ENCODE measurements around the gene SPTBN2. TPM values are rescaled to one million over a fixed set of nuclear protein-coding genes. Genes with fewer than 3 reads are reported as not detected.

The SPTBN2 gene
- total RNA-seq, 4 donors from 2014 or later, result under 0.01 to 31.0 (median 1.6) TPM

DNA sequence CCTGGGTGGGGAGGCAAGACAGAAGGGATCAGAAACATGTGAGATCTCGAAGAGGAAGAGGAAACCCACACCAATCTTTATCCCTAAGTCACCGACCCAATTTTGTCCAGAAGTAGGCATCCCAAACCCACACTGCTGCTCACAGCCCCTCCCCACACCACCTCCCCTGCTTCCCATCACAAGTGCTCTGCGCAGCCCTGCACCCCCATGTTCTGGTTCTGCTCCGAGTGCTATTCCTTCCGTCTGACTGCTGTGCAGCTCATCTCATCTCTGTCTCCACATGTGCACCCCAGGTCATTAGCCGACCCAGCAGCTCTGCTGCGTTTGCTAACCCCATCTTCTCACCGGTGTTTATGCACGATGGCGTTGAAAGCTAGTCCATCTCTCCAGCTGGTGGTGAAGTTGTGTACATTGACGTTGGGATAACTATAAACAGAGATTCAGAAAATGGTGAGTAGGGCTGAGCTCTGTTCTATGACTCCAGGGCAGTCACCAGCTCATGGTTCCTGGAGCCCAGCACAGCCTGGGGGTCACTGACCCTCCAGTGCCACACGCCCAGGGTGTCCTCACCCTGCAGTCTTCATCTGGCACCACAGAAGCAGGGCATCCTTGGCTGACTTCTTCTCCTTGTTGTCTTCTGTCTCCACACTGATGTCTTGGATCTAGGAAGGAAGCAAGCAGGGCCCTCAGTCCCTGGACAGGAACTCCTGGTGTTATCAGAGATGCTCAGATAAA lies 15.1 kb downstream of the SPTBN2 start:
- no peaks in the 10 kb centered on the region for H3K9me3 ChIP-seq
- intact Hi-C loops (cut with DNase I; ENCODE audit: low total_unique reads), result no loop called here
- H3K4me1 ChIP-seq, result no peaks in the 10 kb centered on the region
- DNase-seq, result no peak
- H3K27me3 ChIP-seq, result no peaks in the 10 kb centered on the region
- H3K4me3 ChIP-seq, result no peak overlapping the region
- TF ChIP-seq, protein P1, sequence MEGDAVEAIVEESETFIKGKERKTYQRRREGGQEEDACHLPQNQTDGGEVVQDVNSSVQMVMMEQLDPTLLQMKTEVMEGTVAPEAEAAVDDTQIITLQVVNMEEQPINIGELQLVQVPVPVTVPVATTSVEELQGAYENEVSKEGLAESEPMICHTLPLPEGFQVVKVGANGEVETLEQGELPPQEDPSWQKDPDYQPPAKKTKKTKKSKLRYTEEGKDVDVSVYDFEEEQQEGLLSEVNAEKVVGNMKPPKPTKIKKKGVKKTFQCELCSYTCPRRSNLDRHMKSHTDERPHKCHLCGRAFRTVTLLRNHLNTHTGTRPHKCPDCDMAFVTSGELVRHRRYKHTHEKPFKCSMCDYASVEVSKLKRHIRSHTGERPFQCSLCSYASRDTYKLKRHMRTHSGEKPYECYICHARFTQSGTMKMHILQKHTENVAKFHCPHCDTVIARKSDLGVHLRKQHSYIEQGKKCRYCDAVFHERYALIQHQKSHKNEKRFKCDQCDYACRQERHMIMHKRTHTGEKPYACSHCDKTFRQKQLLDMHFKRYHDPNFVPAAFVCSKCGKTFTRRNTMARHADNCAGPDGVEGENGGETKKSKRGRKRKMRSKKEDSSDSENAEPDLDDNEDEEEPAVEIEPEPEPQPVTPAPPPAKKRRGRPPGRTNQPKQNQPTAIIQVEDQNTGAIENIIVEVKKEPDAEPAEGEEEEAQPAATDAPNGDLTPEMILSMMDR (IDR thresholded peaks at IDR 0.05), result no peak
- TF ChIP-seq POLR2A (IDR thresholded peaks at IDR 0.05), result no peak
- no peaks in the 10 kb centered on the region for H3K36me3 ChIP-seq
- no peak overlapping the region for H3K27ac ChIP-seq

DNA sequence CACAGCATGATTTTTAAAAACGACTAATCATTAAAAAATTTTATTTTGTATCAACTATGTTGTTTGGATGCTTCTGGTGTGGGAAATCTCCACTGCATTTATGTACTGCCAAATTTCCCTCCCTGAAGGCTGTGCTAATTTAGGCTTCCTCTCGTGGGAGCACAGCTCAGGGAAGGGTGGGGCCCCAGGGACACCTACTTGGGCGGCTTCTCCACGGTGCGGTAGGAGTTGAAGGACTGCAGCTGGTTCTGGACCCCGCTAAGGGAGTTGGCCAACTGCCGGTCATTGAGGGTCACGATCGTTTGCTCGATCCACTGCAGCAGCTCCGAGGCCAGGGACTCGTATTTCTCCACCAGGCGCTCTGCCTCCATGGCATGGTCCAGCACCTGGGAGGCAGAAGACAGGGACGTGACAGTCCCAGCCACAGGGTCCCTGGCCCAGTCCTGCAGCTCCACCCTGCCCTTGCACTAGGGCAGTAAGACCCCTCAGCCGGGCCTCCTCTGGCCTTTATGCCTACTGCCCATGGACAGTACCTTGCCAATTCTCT lies 18.6 kb downstream of the SPTBN2 start:
- no peak for DNase-seq
- Histone ChIP-seq H3K4me1 (no peaks in the 10 kb centered on the region), H3K27ac (no peak overlapping the region), H3K4me3 (no peak overlapping the region), H3K9me3 (no peaks in the 10 kb centered on the region), H3K27me3 (no peaks in the 10 kb centered on the region), H3K36me3 (no peaks in the 10 kb centered on the region)
- no peak for TF ChIP-seq POLR2A (IDR thresholded peaks at IDR 0.05)
- TF ChIP-seq, protein P1 (IDR thresholded peaks at IDR 0.05), result no peak
- intact Hi-C loops (cut with DNase I; ENCODE audit: low total_unique reads), result no loop called here

DNA sequence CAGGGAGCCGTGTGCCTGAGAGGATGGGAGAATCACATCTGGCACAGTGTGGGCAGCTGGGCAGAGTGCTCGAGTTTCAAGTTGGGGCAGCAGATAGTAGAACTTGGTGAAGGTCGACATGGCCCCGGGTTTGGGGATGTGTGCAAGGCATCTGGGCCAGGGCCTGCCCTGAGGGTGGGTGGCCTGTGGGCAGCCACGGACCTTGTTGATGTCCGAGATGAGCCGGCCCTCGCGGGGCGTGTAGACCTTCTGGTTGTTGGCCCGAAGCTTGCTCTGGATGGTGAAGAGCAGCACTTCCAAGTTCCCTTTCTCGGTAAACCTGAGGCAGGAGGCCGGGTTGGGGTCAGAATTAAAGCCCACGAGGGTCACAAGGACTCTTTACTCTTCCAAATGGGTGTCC lies 20.3 kb downstream of the SPTBN2 start:
- Histone ChIP-seq H3K27ac (no peak overlapping the region), H3K4me3 (no peak overlapping the region), H3K27me3 (no peaks in the 10 kb centered on the region), H3K36me3 (no peaks in the 10 kb centered on the region), H3K4me1 (no peaks in the 10 kb centered on the region), H3K9me3 (no peaks in the 10 kb centered on the region)
- TF ChIP-seq, protein P1 (IDR thresholded peaks at IDR 0.05), result no peak
- TF ChIP-seq POLR2A (IDR thresholded peaks at IDR 0.05), result no peak
- DNase-seq, result no peak
- intact Hi-C loops (cut with DNase I; ENCODE audit: low total_unique reads), result no loop called here

DNA sequence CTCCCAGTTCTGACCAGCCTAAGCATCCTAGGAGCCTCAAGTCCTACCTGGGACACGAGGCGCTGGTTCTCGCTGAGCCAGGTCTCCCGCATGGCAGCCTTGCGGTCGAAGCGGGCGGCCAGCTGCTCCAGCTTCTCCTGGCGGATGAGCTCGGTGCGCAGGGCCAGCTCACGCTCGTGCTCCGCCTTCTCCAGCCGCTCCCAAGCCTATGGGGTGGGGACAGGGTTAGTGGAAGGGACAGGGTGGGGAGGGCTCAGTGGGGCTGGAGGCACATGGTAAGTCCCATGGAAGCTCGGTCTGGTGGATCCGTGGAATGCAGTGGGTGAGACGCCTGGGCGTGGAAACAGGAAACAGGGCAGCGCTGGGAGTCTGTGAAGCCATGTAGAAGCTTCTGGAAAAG lies 20.9 kb downstream of the SPTBN2 start:
- Histone ChIP-seq H3K9me3 (no peaks in the 10 kb centered on the region), H3K36me3 (no peaks in the 10 kb centered on the region), H3K27me3 (no peaks in the 10 kb centered on the region), H3K4me1 (no peaks in the 10 kb centered on the region), H3K4me3 (no peak overlapping the region), H3K27ac (no peak overlapping the region)
- no peak for DNase-seq
- no peak for TF ChIP-seq POLR2A (IDR thresholded peaks at IDR 0.05)
- intact Hi-C loops (cut with DNase I; ENCODE audit: low total_unique reads), result no loop called here

DNA sequence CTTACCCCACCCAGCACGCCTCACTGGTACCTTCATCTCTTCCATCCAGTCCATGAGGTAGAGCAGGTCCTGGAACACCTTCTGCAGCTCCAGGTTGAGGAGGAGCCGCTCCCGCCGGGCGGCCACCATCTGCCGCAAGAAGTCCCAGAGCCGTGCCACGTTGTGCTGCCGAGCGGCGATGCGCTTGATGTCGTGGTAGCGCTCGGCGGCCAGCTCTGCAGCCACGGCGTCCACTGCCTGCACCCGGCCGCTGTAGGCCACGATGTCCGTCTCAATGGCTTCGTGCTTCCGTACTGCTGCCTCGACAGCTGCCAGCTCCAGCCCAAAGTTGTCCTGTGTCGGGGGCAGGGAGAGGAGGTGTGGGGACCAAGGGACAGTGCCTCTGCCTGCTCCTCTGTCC lies 21.5 kb downstream of the SPTBN2 start:
- Histone ChIP-seq H3K4me1 (no peaks in the 10 kb centered on the region), H3K27ac (no peak overlapping the region), H3K9me3 (no peaks in the 10 kb centered on the region), H3K27me3 (no peaks in the 10 kb centered on the region), H3K36me3 (no peaks in the 10 kb centered on the region), H3K4me3 (no peak overlapping the region)
- DNase-seq, result no peak
- TF ChIP-seq POLR2A (IDR thresholded peaks at IDR 0.05), result no peak
- TF ChIP-seq, protein P1 (IDR thresholded peaks at IDR 0.05), result no peak
- intact Hi-C loops (cut with DNase I; ENCODE audit: low total_unique reads), result no loop called here

Measured in uterus (tissue), 4 donors.